GM23338 (cell line): Measurements from ENCODE around the gene CFAP300.

ENCODE experiments used
- EZH2phosphoT487 ChIP-seq: fragments of 200-600 bp; sonication (generic); IDR thresholded peaks from one replicate; pipeline ENCODE4 v1.8.1; 2018; ENCODE audit warnings: antibody characterized with exemption; ENCODE audit not compliant: unreplicated experiment
- POLR2AphosphoS5 ChIP-seq: IDR thresholded peaks from 2 replicates; pipeline ENCODE4 v1.6.1; 2016; ENCODE audit warnings: antibody characterized with exemption, low read depth

DNA sequence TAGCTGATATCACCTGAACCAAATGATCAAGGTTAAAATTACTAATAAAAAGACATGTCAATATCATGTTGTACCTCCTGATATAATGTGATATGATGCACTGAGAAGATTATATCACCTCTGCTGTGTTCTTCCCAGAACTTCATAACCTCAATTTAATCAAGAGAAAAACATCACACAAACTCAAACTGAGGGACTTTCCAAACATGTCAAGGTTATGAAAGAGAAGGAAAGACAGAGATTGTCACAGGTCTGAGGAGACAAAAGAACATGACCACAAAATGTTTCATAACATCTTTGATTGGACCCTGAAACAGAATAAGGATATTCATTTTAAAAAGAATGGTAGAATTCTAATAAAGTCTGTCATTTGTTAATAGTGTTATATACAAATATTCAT, 43.0 kb upstream of the CFAP300 start:
- TF ChIP-seq POLR2AphosphoS5 = no peak
- no peak for TF ChIP-seq EZH2phosphoT487
